GM19025 (cell line): ENCODE data around the gene ARHGAP26.

Experiments used
- ATAC-seq: cut with Tn5 transposase; IDR thresholded peaks from one replicate; pipeline ENCODE4 v1.9.1; 2021; ENCODE audit warnings: mild to moderate bottlenecking, low read depth, moderate library complexity; ENCODE audit not compliant: unreplicated experiment

The ARHGAP26 gene

DNA sequence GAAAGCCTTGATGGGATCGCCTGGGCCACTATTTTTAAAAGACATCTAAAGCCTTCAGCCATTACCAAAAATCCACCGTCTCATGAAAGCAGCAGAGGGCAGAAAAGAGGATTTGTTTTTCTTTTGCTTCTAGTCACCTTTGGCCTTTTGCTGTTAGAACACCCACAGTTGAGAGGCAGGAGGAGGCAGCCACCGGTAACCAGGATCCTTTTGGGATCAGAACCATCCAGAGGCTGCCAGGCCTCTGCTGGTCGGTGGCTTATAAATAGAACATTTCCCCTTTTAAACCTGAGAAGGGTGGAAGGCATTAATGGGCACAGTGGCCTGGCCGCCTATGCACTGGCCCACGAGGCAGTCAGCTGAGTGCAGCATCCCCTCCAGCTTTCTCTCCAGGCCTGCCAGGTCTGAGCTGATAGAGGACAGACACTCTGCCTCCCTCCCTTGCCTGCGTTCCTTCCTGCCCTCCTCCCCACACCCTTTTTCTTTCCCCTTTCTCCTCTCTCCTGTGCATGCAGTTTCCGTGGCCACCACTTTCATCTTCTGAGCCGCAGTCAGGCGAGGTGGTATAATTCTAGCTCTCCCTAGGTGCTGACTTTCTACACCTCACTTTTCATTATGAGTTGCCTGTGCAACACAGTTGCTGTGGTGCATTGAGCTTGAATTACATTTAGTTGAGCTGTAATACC lies 253.4 kb downstream of the ARHGAP26 start:
- peak; percentile 52 for ATAC-seq

GRCh38 chr5:143024228-143024920 lies 254.2 kb downstream of the ARHGAP26 start:
- no peak for ATAC-seq

GRCh38 chr5:143025376-143025775 lies 255.2 kb downstream of the ARHGAP26 start:
- no peak for ATAC-seq

GRCh38 chr5:143025971-143026370 lies 255.8 kb downstream of the ARHGAP26 start:
- no peak for ATAC-seq

DNA sequence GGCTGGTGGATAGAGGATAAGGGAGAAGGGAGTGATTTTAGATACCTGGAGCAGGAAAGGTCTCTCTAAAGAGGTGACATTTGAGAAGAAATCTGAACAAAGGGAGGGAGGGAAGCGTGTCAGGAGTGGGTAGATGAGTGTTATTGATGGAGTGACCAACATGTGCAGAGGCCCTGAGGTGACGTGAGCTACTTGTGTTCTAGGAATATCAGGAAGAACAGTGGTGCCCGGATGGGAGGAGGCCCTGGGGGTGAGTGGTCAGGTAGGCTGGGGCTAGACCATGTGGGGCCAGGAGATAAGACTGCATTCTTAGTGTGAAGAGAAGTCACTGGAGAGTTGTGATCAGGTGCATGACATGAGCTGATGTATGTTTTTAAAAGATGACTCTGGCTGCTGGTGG lies 256.2 kb downstream of the ARHGAP26 start:
- ATAC-seq: no peak

- no peak for ATAC-seq
Measured at GRCh38 chr5:143029293-143029692, 259.1 kb downstream of the ARHGAP26 start.

DNA sequence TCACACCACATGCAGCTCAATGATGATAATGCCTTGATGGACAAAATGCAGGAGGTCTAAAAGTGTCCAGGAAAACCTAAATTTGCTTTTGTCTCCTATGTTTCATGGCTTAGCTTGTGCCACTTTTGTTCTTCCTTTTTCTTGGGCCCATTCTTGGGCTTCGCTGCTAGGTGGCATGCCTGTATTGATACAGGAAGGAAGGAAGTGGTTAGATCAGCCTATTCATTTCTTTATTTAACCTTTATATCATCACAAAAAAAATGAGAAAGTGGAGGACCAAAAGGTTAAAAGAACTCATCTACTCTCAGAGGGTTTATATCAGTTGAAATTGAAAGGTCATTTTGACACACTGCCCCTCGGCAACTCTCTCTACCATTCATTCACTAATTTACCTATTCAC lies 260.2 kb downstream of the ARHGAP26 start:
- ATAC-seq: no peak

DNA sequence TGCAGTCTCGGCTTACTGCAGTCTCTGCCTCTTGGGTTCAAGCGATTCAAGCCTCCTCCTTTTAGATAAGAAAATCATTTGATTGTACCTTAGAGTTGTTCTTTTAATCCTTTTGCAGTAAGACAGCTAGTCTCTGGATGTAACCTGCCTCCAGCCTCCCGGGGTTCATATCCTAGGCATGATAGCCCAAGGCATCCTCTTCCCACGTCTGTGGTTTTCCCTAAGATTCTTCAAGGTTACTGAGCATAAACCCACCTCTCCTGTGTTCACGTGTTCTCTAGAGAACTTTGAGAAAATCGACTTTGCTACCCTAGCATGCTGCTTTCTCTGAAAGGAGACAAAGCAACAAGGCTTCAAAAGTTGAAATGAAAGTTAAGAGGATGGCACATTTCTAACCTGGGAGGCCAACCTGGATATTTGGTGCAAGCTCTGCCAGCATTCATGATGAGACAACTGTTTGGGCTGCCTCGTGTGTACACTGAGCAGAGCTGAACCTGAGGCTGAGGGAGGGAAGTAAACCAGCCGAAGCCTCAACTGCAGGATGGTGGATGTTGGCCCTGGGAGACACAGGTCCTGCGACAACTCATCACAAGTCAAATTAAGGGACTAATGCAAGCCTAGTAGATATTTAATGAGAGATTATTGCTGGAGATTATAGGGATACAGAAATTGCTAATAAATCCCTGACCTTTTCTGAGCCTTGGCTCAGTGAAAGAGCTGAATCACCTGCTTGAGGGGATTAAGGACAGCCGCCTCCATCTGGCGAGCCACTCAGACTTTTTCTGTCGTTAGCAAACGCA lies 261.8 kb downstream of the ARHGAP26 start:
- no peak for ATAC-seq

- ATAC-seq: no peak
Measured at GRCh38 chr5:143032581-143032836, 262.3 kb downstream of the ARHGAP26 start.

DNA sequence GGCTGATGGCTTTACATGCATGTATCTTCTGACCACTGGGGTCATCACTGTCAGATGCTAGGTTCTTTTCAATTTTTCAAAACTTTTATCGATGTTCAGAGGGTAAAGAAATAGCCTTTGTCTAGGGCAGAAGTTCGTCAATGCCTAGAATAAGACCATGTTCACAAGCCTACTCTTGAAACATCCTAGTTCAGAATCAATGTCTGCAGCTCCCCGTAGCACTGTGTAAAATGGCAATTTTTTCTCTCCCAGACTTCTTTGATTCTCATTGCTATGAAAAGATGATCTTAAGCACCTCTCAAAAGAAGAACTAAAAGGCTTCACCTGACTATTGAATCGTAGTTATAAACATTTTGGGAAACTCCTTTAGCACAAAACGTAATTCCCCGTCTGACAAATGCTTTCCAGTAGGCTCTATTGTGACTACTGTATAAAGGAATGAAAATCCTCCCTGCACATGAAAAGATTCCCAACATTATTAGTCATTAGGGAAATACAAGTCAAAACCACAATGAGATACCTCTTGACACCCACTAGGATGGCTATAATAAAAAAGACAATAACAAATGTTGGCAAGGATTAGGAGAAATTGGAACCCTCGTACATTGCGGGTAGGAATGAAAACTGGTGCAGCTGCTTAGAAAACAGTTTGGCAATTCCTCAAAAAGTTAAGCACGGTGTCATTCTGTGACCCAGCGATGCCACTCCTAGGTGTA lies 263.5 kb downstream of the ARHGAP26 start:
- no peak for ATAC-seq

- ATAC-seq: peak; percentile 69
Measured at GRCh38 chr5:143036146-143036927, 266.2 kb downstream of the ARHGAP26 start.

GRCh38 chr5:143037071-143037470 lies 266.9 kb downstream of the ARHGAP26 start:
- no peak for ATAC-seq

DNA sequence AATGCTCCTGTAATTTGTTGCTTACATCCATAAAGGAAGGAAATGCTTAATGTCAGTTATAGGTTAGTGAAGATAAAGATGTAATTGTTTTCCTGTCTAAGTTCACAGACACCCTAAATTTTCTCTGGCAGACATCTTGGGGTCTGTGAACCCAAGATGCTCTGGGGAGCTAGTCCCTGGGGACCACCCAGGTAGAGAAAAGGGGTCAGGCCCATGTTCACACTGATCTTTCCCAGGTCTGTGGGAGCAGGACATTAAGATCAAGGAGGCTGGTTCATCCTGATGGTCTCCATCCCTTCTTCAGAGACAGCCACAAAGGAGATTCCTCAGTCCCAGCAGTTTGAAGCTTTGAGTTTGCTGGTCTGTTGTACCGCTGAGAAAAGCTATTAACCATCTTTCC lies 267.5 kb downstream of the ARHGAP26 start:
- ATAC-seq: no peak

- ATAC-seq: no peak
Measured at GRCh38 chr5:143040622-143041021, 270.4 kb downstream of the ARHGAP26 start.

DNA sequence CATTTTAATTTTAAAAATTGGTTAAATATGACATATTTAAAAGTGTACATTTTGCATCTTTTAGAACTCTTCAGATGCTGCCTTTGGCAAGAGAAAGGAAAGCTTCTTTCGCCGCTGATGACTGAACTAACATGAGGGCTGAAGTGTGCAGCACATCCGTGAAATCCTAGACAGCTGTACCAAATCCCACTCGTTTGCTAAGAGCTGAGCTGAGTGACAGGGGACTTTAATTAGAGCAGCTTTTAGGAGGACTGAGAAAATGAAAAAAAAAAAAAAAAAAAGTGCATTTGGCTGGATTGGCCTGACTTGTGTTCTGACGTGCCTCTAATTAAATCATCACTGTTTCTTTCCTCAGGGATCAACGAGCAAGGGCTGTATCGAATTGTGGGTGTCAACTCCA lies 271.3 kb downstream of the ARHGAP26 start:
- no peak for ATAC-seq

- no peak for ATAC-seq
Measured at GRCh38 chr5:143041972-143042770, 272.0 kb downstream of the ARHGAP26 start.

- ATAC-seq: no peak
Measured at GRCh38 chr5:143044265-143044664, 274.1 kb downstream of the ARHGAP26 start.

DNA sequence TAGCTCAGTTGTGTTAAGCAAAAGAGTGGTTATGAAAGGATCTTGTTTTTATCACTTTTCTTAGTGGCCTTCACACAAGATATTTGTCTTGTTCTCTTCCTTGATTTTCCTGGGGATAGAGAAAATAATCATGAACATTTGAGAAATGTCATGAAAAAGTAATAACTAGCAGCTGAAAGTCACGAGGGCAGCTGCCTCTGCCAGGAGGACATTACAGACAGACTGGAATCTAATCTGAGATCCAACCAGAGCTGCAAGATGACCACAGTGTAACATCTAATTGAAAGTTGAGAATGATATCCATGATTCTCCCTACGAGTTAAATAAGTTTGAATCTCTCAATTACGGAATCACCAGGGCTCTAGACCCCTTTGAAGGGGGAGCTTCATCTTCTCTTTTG lies 274.9 kb downstream of the ARHGAP26 start:
- ATAC-seq: no peak

GRCh38 chr5:143046314-143046713 lies 276.1 kb downstream of the ARHGAP26 start:
- ATAC-seq: no peak

DNA sequence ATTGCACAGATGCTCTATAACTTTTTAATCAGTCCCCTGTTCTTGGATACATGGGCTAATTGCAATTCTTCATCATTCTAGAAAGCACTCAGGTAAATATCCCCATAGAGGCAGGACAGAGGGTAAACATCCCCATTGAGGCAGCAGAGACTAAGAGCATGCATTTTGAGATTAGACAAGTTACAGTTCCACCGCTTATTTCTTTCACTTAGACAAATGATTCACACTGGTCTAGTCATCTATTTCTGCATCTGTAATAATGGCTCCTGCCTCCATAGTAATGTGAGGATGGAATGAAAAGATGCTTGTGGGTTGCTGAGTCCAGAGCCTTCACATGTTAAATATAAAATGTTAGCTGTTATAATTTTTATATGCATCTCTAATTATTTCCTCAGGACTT lies 276.9 kb downstream of the ARHGAP26 start:
- ATAC-seq: no peak
